Mucosa of stomach (tissue), 1 donor: Measurements from ENCODE around the gene RAMP1.
"Not testable (repeated sequence)": the region's sequence is repeated elsewhere in the genome, so short reads cannot be mapped to it uniquely, and the experiment has no call there.

Source experiments
- H3K27me3 ChIP-seq: one replicate; pipeline ENCODE4 v1.7.0; 2013; ENCODE audit warnings: mild to moderate bottlenecking, low read length; ENCODE audit not compliant: control insufficient read depth, insufficient read depth
- H3K36me3 ChIP-seq: one replicate; pipeline ENCODE4 v1.7.0; 2013; ENCODE audit warnings: low read length; ENCODE audit not compliant: control insufficient read depth, insufficient read depth
- H3K4me1 ChIP-seq: one replicate; pipeline ENCODE4 v1.7.0; 2013; ENCODE audit warnings: mild to moderate bottlenecking, low read length; ENCODE audit not compliant: control insufficient read depth, insufficient read depth
- H3K4me3 ChIP-seq: one replicate; pipeline ENCODE4 v1.7.0; 2013; ENCODE audit warnings: low read length
- H3K9ac ChIP-seq: one replicate; pipeline ENCODE4 v1.7.0; 2013; ENCODE audit warnings: mild to moderate bottlenecking, low read length, moderate library complexity
- H3K9me3 ChIP-seq: one replicate; pipeline ENCODE4 v1.7.0; 2013; ENCODE audit warnings: mild to moderate bottlenecking, low read length, moderate library complexity; ENCODE audit not compliant: control insufficient read depth
- donor health status: Pancreatic carcinoma.

Gene RAMP1

DNA sequence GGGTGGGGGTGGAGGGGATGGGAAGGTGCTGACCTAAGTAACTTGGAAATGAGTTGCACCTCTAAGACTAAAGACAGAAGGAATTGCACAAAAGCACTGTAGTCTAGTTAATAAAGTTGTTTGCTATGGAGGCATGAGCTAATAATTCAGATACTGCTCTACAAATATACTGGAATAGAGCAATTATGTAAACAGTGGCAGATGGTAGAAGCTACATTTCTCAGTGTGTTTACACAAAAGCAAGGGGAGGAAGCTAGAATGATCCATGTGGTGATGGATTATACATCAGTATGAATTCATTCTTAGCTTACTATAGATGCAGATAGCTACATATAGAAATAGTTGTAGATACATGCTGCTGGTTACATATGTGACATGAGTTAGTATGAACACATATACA is 79.8 kb downstream of the RAMP1 start:
- Histone ChIP-seq H3K4me1 (no peaks in the 10 kb centered on the region), H3K36me3 (no peaks in the 10 kb centered on the region), H3K4me3 (no peak overlapping the region), H3K9me3 (no peaks in the 10 kb centered on the region), H3K9ac (no peak overlapping the region), H3K27me3 (no peaks in the 10 kb centered on the region)

DNA sequence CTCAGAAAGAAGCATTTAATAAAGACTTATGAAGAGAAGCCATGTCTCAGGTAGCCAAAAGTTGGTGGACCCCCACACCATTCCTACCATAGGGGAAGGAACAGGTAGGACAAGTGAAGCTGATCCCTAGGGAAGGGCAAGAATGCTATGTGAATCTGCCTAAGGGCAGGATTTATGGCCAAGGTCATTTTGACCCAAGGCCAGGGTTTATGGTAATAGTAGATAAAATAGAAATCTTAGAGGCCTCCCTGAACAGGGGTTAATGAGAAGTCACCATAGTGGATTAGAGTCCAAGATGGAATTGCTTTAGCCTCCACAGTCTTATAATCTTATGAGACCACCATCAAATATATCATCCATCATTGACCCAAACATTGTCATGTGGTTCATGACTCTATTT is 81.4 kb downstream of the RAMP1 start:
- no peak overlapping the region for H3K9ac ChIP-seq
- no peak overlapping the region for H3K4me3 ChIP-seq
- H3K36me3 ChIP-seq, result no peaks in the 10 kb centered on the region
- H3K4me1 ChIP-seq, result no peaks in the 10 kb centered on the region
- H3K9me3 ChIP-seq, result no peaks in the 10 kb centered on the region
- H3K27me3 ChIP-seq, result no peaks in the 10 kb centered on the region

DNA sequence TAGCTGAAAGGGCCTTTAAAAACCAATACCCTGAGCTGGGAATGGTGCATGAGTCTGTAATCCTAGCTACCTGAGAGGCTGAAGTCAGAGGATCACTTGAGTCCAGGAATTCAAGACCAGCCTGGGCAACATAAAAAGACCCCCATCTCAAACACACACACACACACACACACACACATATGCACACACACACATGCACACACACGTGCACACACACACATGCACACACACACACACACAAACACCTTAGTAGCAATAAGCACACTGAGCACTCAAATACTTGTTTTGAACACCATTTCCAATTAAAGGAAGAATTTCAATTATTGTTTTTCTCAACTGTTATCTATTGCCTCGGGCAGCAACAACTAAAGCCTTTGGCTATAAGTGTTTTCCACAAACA is 81.8 kb downstream of the RAMP1 start:
- H3K4me1 ChIP-seq, result no peaks in the 10 kb centered on the region
- no peak overlapping the region for H3K9ac ChIP-seq
- no peaks in the 10 kb centered on the region for H3K9me3 ChIP-seq
- no peaks in the 10 kb centered on the region for H3K36me3 ChIP-seq
- no peak overlapping the region for H3K4me3 ChIP-seq
- no peaks in the 10 kb centered on the region for H3K27me3 ChIP-seq

DNA sequence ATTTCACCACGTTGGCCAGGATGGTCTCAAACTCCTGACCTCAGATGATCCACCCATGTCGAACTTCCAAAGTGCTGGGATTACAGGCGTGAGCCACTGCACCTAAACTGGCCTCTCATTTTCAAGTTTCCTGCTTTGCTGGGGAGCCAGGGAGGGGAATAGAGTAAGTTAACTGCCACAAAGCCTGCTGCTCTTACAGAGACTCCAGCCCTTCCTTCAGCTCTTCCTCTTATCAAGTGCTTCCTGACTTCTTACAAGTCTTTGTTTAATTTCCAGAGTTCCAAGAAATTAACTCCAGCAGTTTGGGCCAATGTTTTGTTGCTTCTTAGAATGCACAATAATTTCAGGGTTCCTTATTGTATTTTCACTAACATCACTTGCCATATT is 83.1 kb downstream of the RAMP1 start:
- no peaks in the 10 kb centered on the region for H3K4me1 ChIP-seq
- no peak overlapping the region for H3K4me3 ChIP-seq
- H3K27me3 ChIP-seq, result no peaks in the 10 kb centered on the region
- H3K9me3 ChIP-seq, result no peaks in the 10 kb centered on the region
- H3K9ac ChIP-seq, result no peak overlapping the region
- H3K36me3 ChIP-seq, result no peaks in the 10 kb centered on the region

DNA sequence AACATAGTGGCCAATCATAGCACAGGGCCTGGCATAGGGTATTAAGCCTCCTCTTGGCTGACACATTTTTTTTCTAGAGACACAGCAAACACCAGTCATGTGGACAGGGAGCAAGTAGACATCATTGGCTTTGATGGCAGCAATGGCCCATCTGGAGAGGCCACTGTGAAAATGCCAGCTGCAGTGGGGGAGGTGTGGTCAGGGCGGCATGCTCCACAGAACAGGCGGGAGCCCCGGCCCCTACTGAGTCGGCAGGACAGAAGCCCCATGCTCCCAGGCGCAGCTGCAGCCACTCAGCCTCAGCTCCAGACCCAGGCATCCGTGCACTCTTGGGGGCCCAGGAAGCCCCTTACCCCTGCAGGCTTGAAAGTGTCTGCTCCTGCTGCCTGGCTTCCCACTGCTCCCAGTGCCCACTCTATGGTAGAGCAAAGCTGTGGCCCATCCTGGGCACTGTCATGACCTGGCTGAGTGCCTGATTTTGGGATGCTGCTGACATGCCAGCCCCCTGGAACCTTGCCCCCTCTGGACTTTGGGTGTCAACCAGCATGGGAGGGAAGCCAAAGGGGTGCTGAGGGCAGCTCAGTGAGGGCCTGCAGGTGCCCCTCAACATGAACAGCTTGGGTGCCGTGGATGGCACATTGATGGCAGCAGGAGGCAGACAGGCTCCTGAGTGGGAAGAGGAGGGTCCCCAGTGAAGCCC is 84.1 kb downstream of the RAMP1 start:
- no peaks in the 10 kb centered on the region for H3K9me3 ChIP-seq
- no peak overlapping the region for H3K4me3 ChIP-seq
- no peak overlapping the region for H3K9ac ChIP-seq
- no peaks in the 10 kb centered on the region for H3K27me3 ChIP-seq
- H3K36me3 ChIP-seq, result no peaks in the 10 kb centered on the region
- no peaks in the 10 kb centered on the region for H3K4me1 ChIP-seq

DNA sequence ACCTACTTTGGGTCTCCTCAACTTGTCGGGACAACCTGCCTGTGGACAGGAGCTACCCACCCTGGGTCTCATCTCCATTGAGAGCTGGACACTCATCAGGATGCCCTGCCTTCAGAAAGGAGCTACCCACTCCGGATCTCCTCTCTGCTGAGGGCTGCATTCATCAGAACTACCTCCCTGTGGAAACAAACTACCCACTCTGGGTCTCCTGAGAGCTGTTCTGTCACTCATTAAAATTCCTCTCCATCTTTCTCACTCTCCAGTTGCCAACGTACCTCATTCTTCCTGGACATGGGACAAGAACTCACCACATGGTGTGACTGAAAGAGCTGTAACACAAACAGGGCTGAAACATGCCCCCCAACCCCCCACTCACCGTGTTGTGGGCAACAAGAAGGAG is 84.9 kb downstream of the RAMP1 start:
- Histone ChIP-seq H3K9me3 (no peaks in the 10 kb centered on the region), H3K27me3 (no peaks in the 10 kb centered on the region), H3K4me3 (no peak overlapping the region), H3K4me1 (no peaks in the 10 kb centered on the region), H3K9ac (no peak overlapping the region), H3K36me3 (no peaks in the 10 kb centered on the region)

DNA sequence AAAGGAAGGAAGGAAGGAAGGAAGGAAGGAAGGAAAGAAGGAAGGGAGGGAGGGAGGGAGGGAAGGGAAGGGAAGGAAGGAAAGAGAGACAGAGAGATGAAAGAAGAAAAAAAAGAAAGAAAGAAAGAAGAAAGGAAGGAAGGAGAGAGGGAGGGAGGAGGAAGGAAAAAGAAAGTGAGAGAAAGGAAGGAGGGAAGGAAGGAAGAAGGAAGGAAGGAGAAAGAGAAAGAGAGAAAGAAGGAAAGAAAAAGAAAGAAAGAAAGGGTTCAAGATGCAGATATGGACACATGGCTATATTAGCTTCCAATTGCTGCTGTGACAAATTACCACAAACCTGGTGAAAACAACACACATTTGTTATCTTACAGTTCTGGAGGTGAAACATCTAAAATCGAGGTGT is 87.0 kb downstream of the RAMP1 start:
- Histone ChIP-seq H3K9me3 (no peaks in the 10 kb centered on the region), H3K36me3 (no peaks in the 10 kb centered on the region), H3K27me3 (no peaks in the 10 kb centered on the region), H3K4me1 (no peaks in the 10 kb centered on the region), H3K4me3 (no peak overlapping the region), H3K9ac (no peak overlapping the region)

DNA sequence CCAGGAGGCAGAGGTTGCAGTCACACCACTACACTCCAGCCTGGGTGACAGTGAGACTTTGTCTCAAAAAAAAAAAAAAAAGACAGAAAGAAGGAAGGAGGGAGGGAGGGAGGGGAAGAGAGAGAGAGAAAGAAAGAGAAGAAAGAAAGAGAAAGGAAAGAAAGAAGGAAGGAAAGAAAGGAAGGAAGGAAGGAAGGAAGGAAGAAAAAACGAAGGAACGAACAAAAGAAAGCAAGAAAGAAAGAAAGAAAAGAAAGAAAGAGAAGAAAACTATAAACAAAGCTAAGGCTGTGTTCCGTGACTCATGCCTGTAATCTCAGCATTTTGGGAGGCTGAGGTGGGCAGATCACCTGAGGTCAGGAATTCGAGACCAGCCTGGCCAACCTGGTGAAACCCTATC is 91.9 kb downstream of the RAMP1 start:
- not testable (repeated sequence) for H3K9ac ChIP-seq, H3K9me3 ChIP-seq, H3K4me3 ChIP-seq, H3K4me1 ChIP-seq, H3K36me3 ChIP-seq
- peaks cover 14% of the 10 kb centered on the region for H3K27me3 ChIP-seq

DNA sequence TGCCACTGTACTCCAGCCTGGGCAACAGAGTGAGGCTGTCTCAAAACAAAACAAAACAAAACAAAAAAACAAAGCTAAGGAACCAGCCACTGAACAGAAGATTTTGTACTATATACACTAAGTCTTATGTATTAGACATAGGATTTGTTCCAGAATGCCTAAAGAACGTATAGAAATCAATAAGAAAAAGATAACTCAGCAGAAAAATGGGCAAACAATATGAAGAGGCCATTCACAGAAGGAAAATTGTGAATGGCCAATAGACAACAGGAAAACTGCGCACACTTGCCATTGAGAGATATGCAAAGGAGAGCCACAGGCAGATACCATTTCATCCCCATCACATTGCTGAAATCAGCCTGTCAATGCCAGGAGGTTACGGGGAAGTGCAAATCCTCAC is 92.5 kb downstream of the RAMP1 start:
- Histone ChIP-seq H3K4me3 (no peak overlapping the region), H3K9ac (no peak overlapping the region), H3K27me3 (peaks cover 14% of the 10 kb centered on the region), H3K36me3 (no peaks in the 10 kb centered on the region), H3K4me1 (no peaks in the 10 kb centered on the region), H3K9me3 (no peaks in the 10 kb centered on the region)

DNA sequence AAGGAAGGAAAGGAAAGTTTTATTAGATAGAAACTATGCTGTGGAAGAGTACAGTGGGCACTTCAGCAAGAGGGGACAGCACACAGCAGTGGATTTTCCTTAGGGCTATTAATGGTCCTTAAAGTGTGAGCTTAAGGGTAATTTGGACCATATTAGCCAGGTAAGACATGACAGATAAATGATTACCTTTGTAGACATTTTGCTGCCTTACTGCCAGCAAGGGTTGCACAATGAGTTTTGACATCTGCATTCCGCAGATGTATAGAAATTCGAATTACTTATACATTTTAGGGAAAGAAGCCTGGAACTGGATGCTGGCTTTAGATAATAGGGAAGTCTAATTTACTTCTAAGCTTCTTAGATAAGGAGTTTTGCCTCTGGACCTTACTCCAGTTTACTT is 93.4 kb downstream of the RAMP1 start:
- no peaks in the 10 kb centered on the region for H3K36me3 ChIP-seq
- no peak overlapping the region for H3K4me3 ChIP-seq
- H3K27me3 ChIP-seq, result peaks cover 14% of the 10 kb centered on the region
- no peaks in the 10 kb centered on the region for H3K9me3 ChIP-seq
- no peaks in the 10 kb centered on the region for H3K4me1 ChIP-seq
- no peak overlapping the region for H3K9ac ChIP-seq

DNA sequence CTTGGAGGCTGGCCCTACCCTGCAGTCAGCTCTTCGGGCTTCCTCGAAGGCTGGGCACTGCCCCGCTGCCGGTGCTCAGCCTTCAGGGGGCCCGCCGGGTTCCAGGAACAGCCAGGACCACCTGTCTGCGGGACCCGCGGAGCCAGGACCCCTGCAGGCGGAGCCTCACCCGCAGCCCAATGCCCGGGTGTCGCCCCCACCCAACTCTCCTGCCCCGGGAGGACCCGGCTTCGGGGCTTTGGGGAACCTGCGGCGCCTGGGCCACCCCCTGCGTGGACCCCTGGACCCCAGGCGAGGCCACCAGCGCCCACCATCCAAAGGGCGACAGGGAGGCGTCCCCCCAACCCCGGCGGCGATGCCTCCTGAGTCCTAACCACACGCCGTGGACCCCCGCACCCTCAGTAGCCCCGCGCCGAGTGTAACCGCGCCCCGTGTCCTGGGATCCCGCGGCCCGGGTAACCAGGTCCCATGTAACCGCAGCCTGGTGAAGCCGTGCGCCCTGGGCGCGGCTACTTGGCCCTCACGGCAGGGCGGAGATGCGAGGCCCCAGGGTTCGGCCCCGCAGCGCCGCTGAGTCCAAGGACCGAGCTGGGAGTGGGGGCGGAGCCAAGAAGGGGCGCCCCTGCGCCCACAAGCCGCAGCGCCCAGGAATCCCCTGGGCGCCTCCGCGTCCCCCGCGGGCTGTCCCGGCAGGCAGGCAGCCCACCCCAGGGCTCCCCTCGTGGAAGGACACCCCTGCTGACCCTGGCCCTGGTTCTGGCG is 96.4 kb downstream of the RAMP1 start:
- Histone ChIP-seq H3K36me3 (no peaks in the 10 kb centered on the region), H3K27me3 (peaks cover 14% of the 10 kb centered on the region), H3K4me1 (no peaks in the 10 kb centered on the region), H3K4me3 (no peak overlapping the region), H3K9me3 (no peaks in the 10 kb centered on the region), H3K9ac (no peak overlapping the region)

DNA sequence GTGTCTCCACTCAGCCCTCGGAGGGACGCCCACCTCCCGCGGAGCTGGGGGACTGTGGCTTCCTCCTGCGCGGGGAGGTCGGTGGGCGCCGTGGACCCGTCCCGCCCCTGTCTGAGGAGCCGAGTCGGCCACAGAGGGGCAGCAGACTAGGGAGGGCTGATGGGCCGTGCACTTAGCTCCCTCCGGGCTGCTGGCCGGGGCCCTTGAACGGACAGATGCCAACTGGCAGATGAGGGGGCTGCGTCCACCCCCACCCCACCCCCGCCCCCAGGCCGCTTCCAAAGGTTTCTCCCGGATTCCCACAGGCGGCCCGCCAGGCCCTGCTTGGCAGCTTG is 96.9 kb downstream of the RAMP1 start:
- H3K36me3 ChIP-seq, result no peaks in the 10 kb centered on the region
- no peaks in the 10 kb centered on the region for H3K4me1 ChIP-seq
- H3K9me3 ChIP-seq, result no peaks in the 10 kb centered on the region
- no peak overlapping the region for H3K9ac ChIP-seq
- H3K27me3 ChIP-seq, result peaks cover 14% of the 10 kb centered on the region
- H3K4me3 ChIP-seq, result no peak overlapping the region
